VCaP (cell line): ENCODE results near the gene WDR18.

ENCODE experiments used
- H3K27ac ChIP-seq: fragments of 450-650 bp; 2 replicates; pipeline ENCODE4 v1.5.1; 2017
- TF ChIP-seq, protein P1 (sequence below): fragments of 450-650 bp; conservative IDR thresholded peaks from 2 replicates; pipeline ENCODE4 v1.5.1; 2017; ENCODE audit warnings: mild to moderate bottlenecking, moderate library complexity

The WDR18 gene

DNA sequence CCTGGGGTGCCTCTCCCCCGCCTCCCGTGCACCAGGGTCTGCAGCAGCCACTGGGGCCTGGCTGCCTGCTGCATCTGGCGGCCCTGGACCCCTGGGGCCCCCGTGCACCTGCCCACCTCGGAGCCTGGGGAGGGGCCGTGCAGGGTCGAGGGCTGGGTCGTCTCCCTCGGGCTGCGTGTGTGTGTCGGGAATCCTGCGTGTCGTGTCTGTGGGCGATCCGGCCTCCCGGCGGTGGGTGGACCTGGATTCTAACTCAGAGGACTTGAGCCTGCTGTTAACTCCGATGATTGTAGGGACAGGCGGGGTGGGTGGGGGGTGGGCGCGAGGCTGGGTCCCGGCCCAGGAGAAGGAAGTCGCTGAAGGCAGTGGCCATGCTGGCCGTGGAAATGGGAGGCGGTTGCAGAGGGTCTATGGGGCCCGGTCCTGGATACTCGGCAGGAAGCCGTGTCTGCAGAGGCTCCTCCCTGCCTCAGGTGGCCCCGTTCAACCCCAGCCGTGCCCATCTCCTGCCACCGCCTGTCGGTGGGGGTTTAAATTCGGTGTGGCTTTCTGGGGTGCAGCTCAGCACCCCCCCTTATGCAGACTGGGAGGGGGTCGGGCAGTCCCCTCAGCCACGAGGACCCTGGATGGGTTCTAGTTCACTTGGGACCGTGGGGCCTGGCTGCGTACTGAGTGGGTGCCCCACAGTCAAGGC lies 9.4 kb upstream of the WDR18 start:
- TF ChIP-seq, protein P1, sequence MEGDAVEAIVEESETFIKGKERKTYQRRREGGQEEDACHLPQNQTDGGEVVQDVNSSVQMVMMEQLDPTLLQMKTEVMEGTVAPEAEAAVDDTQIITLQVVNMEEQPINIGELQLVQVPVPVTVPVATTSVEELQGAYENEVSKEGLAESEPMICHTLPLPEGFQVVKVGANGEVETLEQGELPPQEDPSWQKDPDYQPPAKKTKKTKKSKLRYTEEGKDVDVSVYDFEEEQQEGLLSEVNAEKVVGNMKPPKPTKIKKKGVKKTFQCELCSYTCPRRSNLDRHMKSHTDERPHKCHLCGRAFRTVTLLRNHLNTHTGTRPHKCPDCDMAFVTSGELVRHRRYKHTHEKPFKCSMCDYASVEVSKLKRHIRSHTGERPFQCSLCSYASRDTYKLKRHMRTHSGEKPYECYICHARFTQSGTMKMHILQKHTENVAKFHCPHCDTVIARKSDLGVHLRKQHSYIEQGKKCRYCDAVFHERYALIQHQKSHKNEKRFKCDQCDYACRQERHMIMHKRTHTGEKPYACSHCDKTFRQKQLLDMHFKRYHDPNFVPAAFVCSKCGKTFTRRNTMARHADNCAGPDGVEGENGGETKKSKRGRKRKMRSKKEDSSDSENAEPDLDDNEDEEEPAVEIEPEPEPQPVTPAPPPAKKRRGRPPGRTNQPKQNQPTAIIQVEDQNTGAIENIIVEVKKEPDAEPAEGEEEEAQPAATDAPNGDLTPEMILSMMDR = no peak
- H3K27ac ChIP-seq = no peak overlapping the region

DNA sequence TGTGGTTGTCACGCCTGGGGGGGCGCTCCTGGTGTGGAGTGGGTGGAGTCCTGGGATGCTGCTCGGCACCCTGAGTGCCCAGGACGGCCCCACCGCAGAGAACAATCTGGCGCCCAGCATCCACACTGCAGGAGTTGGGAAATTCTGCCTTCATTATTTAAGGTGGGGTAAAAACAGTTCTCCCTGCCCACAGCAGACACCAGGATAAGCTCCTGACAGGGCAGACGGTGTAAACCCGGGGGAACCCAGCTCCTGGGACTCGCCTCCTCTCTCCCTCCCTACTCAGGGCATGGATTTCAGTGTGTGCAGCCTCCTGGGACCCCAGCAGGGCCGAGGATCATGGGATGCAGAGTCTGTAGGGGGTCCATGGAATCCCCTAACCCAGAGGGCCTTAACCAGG lies 7.7 kb upstream of the WDR18 start:
- no peak overlapping the region for H3K27ac ChIP-seq
- TF ChIP-seq, protein P1 = no peak

DNA sequence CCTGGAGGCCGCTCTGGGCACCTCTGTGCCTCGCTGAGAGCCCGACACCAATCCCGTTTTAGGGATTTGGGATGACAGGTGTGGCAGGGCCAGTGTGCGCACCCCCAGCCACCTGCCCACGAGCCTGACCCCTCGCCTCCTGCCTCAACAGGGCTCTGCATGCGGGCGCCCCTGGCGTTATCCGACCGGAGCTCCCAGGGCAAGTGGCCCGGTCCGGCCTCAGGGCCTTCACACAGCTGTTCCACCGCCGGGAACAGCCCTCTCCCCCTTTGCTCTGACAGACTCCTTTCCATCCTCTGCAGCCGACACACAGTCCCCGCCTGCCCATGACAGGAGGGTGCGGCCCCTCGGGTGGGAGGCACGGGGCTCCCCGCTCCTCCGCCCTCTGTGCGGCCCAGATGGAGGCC lies 7.1 kb upstream of the WDR18 start:
- H3K27ac ChIP-seq = no peak overlapping the region
- TF ChIP-seq, protein P1 = no peak

DNA sequence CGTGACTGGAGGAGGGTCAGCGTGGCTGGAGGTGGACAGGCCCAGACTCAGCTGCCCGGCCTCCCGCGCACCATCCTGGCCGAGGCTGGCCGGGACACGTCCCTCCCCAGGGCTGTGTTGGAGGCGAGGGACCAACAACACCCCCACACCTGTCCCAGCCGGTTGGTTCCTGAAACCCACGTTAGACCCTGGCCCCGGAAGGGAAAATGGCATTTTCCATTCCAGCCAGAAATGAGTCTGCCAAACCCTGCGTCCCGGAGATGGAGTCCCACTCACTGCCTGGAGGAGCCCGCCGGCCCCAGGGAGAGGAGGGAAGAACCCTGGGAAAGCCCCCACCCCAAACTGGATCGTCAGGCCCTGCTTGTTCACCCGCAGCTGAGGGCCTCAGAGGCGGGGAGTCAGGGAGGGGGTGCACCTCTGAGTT lies 4.8 kb upstream of the WDR18 start:
- no peak overlapping the region for H3K27ac ChIP-seq
- TF ChIP-seq, protein P1 = no peak

DNA sequence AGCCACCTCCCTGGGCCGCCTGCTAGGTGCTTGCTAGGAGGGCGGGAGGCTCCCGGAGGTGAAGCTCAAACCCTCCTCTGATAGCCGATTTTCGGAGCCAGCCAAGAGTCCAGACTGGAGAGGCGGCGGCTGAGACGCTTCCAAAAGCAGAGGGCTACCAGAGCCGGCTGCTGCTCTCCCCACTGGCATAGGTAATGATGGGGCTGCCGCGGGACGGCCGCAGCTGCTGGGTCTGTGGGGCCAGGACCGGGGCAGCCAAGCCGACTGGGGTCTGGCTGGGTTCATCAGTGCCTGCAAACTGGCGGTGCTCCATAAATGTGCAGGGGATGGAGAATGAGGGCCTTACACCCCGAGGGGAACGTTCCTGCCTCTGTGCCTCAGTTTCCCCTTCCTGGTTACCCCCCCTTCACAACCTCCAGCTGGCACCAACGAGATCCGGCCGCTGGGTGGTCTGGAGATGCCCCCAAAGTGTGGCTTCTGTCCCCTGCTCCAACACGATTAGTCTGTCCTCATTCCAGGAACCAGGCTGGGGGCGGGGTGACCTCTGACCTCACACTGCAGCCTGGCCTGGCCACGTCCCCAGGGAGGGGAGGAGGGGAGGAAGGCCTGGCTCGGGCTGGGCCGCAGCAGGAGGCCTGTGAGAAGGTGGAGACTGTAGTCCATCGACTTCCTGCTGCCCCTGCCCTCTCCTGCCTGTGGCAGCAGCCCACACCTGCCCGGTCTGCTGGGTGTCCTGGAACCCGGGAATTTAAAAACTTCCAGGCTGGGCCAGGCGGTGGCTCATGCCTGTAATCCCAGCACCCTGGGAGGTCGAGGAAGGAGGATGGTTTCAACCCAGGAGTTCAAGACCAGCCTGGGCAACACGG lies 3.8 kb upstream of the WDR18 start:
- H3K27ac ChIP-seq = no peak overlapping the region
- TF ChIP-seq, protein P1 = no peak

DNA sequence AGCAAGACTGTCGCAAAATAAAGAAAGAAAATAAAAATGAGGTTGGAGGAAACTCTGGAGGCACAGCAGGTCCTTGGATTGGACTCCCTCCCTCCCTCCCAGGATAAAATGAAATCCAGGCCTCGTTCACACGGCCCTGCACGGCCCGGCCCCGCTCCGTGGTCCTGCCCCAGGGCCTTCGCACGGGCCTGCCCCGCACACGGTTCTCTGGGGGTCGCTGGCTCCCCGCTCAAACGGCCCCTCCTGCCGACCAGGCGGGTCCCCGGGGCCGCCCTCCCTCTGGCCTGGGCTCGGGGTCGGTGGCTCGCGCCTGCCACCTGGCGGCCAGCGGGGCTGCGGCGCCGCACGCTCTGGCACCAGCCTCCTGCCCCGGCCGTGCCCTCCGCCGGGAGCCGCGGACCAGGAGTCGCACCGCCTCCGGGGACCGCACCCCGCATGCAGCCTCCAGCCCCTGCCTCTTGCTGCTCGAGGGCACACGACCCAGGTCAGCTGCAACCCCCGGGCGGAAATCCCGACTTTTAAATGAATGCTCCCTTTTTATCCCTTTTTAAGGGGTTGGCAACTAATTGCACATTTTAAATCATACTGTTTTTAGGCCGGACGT lies 1.5 kb upstream of the WDR18 start:
- TF ChIP-seq, protein P1 = peak; percentile 97
- H3K27ac ChIP-seq = peak overlapping the region; percentile 83

DNA sequence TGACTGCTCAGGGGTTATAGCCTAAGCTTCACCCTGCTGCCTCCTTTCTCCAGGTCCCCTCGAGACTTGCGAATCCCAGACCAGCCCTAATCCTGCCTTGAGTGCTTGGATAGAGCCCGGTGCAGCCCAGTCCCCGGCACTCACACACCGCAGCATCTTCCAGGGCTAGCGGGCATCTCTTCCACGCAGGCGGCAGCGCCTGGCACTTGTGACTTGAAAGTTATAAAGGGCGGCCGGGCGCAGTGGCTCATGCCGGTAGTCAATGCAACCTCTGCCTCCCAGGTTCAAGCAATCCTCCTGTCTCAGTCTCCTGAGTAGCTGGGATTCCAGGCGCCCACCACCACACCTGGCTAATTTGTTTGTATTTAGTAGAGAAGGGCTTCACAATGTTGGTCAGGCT lies 1.9 kb downstream of the WDR18 start:
- TF ChIP-seq, protein P1 = no peak

More for the DNA sequence above, 1.9 kb downstream of the WDR18 start:
- no peak overlapping the region for H3K27ac ChIP-seq
